UCSD-AML1 (cell line): Measurements from ENCODE around the gene GLIS1.

Experiments
- DNase-seq: peaks from one replicate; lab custom pipeline; 2025; ENCODE audit not compliant: unreplicated experiment; lab: John Stamatoyannopoulos, UW

Gene GLIS1

DNA sequence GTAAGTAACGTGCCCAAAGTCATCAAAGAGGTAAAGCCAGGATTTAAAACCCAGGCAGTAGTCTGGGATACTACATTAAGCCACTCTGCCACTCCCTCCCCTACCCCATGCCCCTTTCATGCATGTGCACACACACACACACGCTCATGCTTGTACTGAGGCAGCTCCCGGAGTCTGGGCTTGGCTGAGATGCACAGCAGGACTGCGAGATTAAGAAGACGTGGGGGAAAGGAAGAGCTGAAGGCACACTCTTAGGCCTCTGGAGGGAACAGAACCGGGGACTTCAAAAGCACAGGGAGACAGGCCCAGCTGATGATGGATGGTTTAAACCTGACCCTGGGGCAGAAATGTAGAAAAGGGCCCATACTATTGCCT is 98.3 kb downstream of the GLIS1 start:
- no peak for DNase-seq

DNA sequence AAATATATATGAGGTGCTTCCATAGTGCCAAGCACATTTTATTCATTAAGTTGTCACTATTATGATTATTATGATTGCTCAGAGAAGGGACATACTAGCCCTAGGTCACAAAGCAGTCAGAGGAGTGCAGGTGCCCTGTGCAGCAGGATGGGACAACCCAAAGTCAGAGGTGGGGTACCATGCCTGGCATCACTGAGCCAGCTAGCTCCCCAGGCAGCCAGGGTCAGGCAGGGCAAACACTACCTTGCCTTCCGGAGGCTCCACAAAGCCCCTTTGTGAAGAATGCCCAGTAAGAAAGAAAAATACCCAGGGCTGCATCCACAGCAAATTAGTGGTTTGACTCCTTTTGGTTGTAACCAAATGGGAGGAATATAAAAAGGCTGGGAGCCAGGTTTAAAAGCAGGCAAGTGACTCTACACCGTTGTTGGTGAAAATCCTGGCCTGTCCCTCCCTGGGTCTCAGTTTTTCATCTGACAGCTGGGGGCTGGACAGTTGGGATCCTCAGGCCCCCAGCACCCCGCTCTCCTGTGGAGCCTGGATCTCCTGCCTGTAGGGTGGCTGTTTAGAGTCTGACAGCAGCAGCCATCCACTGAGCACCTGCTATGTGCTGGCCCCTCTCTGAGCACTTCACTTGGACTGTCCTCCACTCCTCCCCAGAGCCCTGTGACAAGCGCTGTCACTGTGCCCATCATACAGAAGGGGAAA is 98.8 kb downstream of the GLIS1 start:
- DNase-seq: no peak

DNA sequence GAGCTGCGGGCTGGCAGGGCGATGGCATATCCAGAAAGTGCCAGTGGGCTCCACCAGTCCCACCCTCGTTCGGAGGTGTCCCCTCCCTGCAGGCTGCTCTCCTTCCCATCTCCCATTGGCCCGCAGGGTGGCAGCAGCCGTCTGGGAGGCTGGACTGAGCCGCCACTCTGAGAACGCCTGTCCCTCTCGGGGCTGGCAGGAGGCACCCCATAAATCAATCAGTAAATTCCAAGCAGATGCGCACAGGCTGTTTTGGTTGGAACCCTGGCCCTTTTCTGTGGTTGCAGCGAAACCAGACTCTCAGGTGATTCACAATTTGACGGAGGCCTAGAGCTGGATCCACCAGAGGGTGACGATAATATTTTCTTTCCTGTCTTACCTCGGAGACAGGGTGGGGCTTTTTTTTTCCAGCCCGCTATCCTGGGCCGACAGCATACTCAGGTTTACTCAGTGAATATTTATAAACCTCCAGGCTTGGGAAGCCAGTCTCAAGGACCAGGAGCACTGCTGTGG is 99.7 kb downstream of the GLIS1 start:
- DNase-seq: no peak

DNA sequence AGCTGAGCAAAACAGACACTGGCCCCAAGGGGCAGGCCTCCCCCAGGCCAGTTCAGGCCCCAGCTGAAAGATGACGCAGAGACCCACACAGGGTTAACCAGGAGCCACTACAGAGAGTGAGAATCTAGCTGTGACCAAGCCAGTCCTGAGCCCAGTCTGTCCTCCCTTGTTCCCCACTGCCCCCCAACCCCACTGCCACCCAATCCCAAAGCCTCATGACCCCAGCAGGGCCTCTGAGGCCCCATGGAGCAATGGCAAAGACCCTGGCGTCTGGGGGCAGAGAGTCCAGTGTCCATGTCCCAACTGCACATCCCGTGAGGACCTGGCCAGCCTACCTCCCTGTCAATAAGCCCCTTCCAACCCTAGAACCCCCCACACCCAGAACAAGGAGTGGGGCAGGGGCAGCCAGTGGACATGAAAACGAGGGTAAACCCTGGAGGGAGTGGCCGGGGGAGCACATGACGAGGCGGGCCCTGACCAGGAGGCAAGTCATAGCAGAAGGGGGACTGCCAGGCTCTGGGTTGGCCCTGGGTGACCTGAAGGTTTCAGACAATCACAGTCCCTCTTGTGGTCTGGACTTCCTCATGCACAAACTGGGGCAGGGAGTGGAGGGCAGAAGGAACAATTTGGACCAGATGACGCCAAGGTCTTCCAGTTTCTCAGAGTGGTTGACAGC is 100.5 kb downstream of the GLIS1 start:
- no peak for DNase-seq

DNA sequence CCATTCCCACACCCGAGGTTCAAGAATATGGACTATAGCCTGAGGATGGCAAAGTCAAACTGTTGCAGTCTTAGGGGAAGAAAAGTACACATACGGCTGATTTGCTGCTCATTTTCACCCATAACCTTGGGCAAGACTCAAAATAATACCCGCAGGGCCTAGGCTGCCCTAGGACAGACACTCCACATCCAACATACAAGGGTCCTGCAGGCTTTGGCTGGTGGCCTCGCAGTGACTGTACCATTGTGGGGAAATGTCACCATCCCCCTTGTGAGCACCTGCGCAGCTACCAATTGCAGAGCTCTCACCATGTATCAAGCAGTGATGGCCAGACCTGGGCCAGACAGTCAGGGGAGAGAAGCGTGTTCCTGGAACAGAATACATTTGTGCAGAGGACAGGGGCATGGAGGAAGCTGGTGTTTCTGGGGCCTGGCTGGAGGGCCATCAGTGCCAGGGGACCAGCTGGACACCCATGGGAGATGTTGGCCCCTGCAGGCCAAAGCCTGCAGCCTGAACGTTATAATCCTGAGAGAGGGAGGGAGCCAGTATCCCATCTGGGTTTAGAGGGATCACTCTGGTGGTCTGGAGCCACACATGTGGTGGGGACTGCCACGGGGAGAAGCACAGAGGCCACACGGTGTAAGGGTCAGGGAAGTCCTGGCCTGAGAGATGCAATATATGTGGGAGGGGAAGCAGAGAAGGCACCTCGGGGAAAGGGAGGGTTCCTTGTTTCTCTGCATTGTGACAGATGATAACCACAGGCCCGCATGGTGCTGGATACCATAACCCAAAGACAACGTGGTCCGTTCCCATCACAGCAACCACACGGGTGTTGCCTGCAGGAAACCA is 101.2 kb downstream of the GLIS1 start:
- no peak for DNase-seq

DNA sequence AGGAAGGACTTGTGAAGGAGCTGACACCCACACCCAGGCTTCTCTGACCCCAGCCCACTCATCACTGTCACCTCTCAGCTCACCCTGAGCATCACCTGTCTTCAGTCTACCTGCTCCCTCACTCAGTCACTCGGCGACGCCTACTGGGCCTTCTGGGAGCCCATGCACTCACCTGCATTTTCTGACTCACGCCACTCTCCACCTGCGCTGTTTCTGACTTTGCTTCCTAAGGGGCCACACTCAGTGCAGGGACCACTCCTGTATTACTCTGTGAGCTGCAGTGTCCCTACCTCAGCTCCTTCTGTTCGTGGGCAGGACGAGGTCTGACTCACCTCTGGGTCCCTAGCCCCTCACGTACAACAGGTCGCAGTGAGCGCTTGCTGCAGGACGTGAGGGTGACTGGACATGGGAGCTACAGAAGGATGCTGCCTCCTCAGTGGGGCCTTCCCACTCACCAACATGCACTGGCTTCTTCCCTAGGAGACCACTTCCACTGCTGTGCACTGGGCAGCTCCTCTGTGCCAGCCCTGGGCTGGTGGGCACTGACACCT is 102.3 kb downstream of the GLIS1 start:
- no peak for DNase-seq

DNA sequence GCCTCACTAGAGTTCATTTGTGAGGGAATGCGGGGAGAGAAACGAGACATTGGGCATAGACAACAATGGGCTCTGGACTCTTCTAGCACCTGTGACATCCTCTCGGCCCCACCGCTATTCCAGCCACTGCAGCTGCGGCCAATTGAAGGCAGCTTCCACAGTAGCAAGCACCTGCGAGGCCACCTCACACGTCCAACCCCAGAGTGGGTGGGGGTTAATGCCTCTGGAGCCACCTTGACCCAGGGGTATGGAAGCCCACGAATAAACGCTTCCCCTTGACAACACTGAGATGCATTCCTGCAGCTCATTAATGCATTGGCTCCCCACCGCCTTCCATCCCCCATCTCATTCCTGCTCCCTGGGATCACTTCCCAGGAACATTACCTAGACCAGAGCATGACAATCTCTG is 104.4 kb downstream of the GLIS1 start:
- DNase-seq: no peak

DNA sequence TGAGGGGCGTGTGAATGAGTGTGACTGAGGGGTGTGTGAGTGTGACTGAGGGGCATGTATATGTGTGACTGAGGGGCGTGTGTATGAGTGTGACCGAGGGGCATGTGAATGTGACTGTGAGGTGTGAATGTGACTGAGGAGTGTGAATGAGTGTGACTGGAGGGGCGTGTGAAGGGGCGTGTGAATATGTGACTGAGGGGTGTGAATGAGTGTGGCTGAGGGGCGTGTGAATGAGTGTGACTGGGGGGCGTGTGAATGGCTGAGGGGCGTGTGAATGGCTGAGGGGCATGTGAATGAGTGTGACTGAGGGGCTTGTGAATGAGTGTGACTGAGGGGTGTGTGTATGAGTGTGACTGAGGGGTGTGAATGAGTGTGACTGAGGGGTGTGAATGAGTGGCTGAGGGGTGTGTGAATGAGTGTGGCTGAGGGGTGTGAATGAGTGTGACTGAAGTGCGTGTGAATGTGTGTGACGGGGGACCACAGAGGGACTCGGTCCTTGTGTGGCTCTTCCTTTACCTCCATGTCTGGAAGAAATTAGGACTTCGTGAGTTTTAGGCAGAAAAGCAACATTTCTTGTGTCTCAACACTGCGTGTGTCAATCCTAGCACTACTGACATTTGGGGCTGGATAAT is 105.8 kb downstream of the GLIS1 start:
- no peak for DNase-seq

DNA sequence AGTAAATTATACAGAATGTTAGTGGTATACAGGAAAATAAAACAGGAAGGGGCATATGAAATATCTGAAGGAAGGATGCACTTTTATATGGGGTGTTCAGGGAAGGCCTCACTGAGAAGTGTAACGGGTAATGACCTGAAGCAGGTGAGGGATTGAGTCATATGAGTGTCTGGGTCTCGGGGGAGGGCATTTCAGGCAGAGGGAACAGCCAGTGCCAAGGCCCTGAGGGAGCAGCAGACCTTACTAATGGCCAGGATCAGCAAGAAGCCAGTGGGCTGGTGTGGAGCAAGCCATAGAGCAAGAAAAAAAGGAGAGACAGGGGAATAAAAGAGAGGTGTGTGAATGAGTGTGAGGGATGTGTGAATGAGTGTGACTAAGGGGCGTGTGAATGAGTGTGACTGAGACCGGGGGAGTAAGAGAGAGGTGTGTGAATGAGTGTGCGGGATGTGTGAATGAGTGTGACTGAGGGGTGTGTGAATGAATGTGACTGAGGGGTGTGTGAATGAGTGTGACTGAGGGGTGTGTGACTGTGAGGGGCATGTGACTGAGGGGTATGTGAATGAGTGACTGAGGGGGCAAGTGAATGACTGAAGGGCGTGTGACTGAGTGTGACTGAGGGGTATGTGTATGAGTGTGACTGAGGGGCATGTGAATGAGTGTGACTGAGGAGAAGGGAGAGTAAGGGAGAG is 107.2 kb downstream of the GLIS1 start:
- no peak for DNase-seq

DNA sequence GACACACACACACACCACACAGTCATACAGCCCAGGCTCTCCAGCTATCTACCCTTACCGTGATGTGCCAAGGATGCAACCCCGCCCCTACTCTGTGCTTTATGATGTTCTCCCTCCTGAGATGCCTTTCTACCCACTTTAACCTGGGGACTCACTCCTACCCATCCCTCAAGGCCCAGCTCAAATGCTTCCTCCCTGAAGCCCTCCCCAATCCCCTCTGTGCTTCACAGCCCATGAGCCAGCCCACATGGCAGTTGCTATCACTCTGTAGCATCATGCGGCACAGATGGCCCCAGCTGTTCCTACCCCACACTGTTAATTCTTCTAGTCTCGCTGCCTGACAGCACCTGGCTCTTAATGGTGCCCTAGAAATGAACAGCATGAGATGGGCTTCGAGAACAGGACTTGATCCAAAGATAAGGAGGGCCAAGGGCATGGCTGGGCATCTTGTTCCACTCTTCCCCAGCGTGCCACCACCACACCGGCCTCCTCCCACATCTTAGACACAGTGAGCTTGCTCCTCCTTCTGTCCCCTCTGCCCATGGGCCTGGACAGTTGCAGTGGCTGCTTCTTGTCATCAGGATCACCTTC is 109.8 kb downstream of the GLIS1 start:
- DNase-seq: no peak

DNA sequence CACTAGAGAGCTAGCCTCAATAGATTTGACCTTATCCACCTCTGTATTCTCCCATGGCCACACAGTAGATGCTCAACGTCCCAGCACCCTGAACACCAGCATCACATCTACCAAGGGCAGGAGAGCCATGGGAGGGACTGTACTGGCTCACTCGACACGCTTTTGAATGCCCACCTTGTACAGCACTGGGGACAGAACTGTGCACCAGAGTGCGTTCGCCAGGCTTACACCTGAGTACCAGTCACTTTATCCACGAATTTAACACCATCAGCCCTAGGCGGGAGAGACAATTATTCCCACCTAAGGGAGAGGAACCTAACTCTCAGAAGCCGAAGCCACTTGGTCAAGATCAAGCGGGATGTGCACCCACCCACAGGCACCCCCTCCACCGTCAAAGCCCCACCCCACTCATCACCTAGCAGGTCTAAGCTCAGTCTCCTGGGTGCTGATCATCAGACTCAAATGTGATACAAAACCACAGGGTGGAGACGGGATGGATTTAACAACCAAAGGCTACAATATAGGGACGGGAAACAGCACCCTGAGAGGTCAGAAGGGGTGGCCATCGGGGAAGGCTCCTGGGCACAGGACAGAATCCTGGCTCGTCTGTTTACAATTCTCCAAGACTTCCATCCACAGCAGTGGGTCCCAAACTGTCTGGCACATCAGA is 110.5 kb downstream of the GLIS1 start:
- DNase-seq: no peak

DNA sequence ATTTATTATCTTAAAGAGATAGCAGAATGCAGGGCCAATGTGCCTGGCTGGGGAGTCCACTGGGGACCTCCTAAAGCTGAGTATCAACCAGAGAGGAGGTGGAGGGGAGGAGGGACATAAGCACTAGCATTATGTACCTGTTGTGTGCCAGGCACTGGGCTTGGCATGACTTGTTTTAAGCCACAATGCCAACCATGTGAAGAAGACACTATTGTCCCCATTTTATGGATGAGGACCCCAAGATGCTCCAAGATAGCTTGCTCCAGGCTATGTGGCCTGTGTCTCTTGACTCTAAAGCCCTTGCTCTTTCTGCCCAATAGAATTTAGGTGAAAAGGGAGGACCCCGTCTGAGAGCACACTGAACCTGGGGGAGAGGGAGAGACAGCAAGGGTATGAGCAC is 111.3 kb downstream of the GLIS1 start:
- no peak for DNase-seq

DNA sequence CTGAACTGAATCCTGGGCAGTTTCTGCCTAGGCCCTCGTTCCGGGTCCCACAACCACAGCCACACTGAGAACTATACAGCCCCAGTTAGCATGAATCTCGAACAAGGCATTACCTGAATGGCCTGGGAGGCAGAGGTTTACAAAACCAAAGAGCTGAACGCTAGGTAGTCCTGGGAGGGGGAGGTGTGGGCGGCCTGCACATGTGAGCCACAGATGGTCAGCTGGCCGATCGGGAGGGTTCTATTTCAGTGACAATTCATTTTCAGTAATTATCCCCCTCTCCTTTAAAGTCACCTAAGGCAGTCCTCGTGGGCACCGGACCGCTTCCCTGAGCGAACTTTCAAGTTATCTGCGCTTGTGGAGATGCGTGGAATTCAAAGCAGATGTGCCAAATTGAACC is 111.9 kb downstream of the GLIS1 start:
- DNase-seq: no peak

DNA sequence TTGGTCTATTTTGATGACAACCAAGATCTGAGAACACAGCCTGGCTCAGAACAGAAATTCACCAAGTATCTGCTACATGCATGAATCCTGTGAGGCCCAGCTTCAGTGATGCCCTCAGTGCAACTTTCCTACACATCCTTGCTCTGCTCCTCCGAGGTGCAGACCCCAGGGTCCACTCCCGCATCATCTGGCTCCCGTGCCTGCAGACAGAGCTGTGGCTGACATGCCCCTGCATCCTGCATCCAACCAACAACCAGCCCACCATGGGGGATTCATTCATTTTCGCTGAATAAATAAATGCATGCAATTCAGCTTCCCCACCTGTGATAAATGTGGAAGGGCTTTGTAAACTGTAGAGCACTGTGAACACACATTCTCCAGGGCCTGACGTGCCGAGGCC is 112.3 kb downstream of the GLIS1 start:
- DNase-seq: no peak

DNA sequence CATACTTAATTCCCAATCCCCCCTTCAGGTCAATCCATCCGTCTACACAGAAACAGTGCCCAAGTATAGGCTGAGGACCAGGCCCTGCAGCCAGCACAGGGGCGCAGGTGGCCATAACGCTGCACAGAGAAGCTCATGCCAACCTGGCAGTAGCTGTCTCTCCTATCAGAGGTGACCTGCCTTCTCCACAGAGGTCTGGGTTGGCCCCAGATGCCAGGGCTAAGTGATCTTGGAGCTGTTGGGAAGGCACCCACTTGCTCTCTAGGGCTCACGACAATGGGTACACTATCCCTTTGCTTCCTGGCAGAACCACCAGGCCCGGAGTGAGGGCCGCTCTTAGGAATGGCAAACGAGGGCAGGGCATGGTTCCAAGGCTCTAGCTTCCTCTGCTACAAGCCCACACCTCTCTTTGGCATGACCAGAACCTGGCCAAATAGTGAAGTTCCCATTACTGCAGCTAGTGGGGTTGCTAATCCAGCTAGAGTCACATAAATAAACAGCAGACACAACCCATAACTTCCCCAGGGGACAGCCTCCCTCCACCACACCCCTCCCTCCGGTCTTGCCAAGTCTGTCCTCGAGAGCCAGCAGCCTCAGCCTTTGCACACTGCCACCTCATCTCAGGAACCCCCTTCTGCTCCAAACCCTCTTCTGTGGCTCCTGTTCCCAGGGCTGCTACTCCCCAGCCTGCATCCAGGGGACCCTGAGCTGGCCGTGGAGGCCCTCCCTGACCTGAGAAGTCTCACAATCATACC is 113.0 kb downstream of the GLIS1 start:
- no peak for DNase-seq

DNA sequence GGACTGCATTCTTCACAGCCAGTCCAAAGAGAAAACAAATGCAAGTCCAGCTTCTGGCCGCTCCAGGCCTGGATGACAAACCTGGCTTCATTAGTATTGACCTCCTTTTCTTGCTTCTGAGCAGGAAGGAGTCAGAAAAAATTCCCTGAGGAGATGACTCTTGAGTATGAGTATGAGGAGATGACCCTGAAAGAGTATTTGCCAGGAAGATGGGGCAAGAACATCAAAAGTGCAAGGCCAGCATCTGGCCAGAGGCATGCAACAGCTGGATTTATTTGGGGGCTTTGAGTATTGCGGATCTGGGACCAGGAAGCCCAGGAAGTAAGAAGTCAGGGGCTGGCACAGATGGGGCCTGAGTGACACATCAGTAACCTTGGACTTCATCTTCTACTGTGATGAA is 113.9 kb downstream of the GLIS1 start:
- DNase-seq: no peak

DNA sequence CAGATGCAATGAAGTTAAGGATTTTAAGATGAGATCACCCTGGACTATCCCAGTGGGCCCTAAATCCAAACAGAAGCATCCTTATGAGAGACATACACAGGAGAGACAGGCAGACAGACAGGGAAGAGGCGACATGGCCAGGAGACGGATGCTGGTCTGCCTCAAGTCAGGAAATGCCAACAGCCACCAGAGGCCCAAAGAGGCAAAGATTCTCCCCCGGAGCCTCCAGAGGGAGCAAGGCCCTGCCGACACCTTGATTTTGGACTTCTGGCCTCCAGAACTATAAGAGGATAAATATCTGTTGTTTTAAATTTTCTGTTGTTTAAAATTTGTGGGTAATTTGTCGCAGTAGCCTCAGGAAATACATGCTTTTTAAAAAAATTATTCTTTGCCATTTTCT is 116.4 kb downstream of the GLIS1 start:
- DNase-seq: no peak

DNA sequence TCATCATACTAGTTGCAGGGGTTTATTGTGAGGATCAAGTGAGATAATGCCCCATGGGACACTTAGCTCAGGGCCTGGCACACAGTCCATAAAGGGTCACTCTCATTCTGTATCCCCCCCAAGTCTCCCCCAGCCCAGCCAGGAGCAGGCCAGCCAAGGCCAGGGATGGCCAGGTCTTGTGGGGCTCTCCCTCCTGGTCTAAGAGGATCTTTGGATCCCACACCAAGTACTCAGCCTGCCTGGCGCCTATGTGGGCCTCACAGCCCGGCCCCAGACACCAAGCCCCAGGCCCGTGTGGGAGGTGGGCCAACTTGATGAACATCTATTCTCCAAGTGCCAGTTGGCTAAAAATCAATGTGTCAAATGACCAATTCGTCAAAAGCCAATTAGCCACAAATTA is 117.8 kb downstream of the GLIS1 start:
- DNase-seq: no peak
